ENCODE data around the gene MTHFD1L. TPM values are rescaled to one million over a fixed set of nuclear protein-coding genes. Genes with fewer than 3 reads are reported as not detected.

Gene MTHFD1L
- total and polyA plus RNA-seq, 4 donors, result 7.6 to 34.9 (median 11.0) TPM

- peak overlapping the region in 1 of 2 donors; percentile 11 for H3K9ac ChIP-seq (ENCODE audit: insufficient read depth in 1 of 2, low read length in 2 of 2)
- H3K27me3 ChIP-seq (ENCODE audit: control insufficient read depth in 3 of 3, insufficient read depth in 3 of 3, low read length in 2 of 3), result no peaks in the 10 kb centered on the region
- no peak for ATAC-seq (ENCODE audit: insufficient read depth, low FRiP score)
- H3K36me3 ChIP-seq (ENCODE audit: control insufficient read depth in 4 of 4, insufficient read depth in 4 of 4, low read length in 4 of 4), result no peaks in the 10 kb centered on the region
- 69 to 87% methylated on average over 6 of the region's 6 CpGs for WGBS, 2 donors
- DNase-seq, result no peak
- H3K4me3 ChIP-seq, result no peak overlapping the region
- TF ChIP-seq CTCF (IDR thresholded peaks at IDR 0.05; ENCODE audit: control extremely low read depth, extremely low read depth), result no peak
- H3K27ac ChIP-seq (ENCODE audit: low read depth in 1 of 2, low read length in 1 of 2), result peak overlapping the region in 1 of 2 donors; percentile 78
- H3K9me3 ChIP-seq (ENCODE audit: control insufficient read depth in 4 of 4, insufficient read depth in 3 of 4, low read length in 3 of 4), result no peaks in the 10 kb centered on the region
- H3K4me1 ChIP-seq (ENCODE audit: control insufficient read depth in 5 of 5, insufficient read depth in 5 of 5, low read length in 5 of 5), result peaks cover 8 to 52% (median 24%) of the 10 kb centered on the region in 5 donors
Measured at GRCh38 chr6:151068761-151069312, 203.3 kb downstream of the MTHFD1L start.

GRCh38 chr6:151069641-151070040 lies 204.1 kb downstream of the MTHFD1L start:
- no peak overlapping the region for H3K27ac ChIP-seq (ENCODE audit: low read depth in 1 of 2, low read length in 1 of 2)
- H3K27me3 ChIP-seq (ENCODE audit: control insufficient read depth in 3 of 3, insufficient read depth in 3 of 3, low read length in 2 of 3), result no peaks in the 10 kb centered on the region
- peaks cover 0 to 2% (median under 1%) of the 10 kb centered on the region in 4 donors for H3K9me3 ChIP-seq (ENCODE audit: control insufficient read depth in 4 of 4, insufficient read depth in 3 of 4, low read length in 3 of 4)
- no peaks in the 10 kb centered on the region for H3K36me3 ChIP-seq (ENCODE audit: control insufficient read depth in 4 of 4, insufficient read depth in 4 of 4, low read length in 4 of 4)
- no peak overlapping the region for H3K4me3 ChIP-seq
- DNase-seq, result no peak
- no peak for TF ChIP-seq CTCF (IDR thresholded peaks at IDR 0.05; ENCODE audit: control extremely low read depth, extremely low read depth)
- H3K4me1 ChIP-seq (ENCODE audit: control insufficient read depth in 5 of 5, insufficient read depth in 5 of 5, low read length in 5 of 5), result peaks cover 8 to 52% (median 24%) of the 10 kb centered on the region in 5 donors
- WGBS, 2 donors, result 95 to 97% methylated on average over 8 of the region's 8 CpGs
- no peak overlapping the region for H3K9ac ChIP-seq (ENCODE audit: insufficient read depth in 1 of 2, low read length in 2 of 2)
- ATAC-seq (ENCODE audit: insufficient read depth, low FRiP score), result no peak

- TF ChIP-seq CTCF (IDR thresholded peaks at IDR 0.05; ENCODE audit: control extremely low read depth, extremely low read depth), result no peak
- 66 to 94% methylated on average over 3 of the region's 3 CpGs for WGBS, 2 donors
- DNase-seq (peak in 2 of 3 donors; percentile 65 to 78), ATAC-seq (ENCODE audit: insufficient read depth, low FRiP score) (no peak)
- Histone ChIP-seq H3K27ac (ENCODE audit: low read depth in 1 of 2, low read length in 1 of 2) (peak overlapping the region; percentile 24 to 39), H3K9ac (ENCODE audit: insufficient read depth in 1 of 2, low read length in 2 of 2) (peak overlapping the region in 1 of 2 donors; percentile 61), H3K27me3 (ENCODE audit: control insufficient read depth in 3 of 3, insufficient read depth in 3 of 3, low read length in 2 of 3) (no peaks in the 10 kb centered on the region), H3K9me3 (ENCODE audit: control insufficient read depth in 4 of 4, insufficient read depth in 3 of 4, low read length in 3 of 4) (peaks cover 0 to 3% (median 2%) of the 10 kb centered on the region in 4 donors), H3K36me3 (ENCODE audit: control insufficient read depth in 4 of 4, insufficient read depth in 4 of 4, low read length in 4 of 4) (no peaks in the 10 kb centered on the region), H3K4me3 (no peak overlapping the region), H3K4me1 (ENCODE audit: control insufficient read depth in 5 of 5, insufficient read depth in 5 of 5, low read length in 5 of 5) (peaks cover 7 to 45% (median 24%) of the 10 kb centered on the region in 5 donors)
Measured at GRCh38 chr6:151070631-151071051, 205.1 kb downstream of the MTHFD1L start.
